Measurements from ENCODE around the gene ZNF497.

ZNF497 gene

DNA sequence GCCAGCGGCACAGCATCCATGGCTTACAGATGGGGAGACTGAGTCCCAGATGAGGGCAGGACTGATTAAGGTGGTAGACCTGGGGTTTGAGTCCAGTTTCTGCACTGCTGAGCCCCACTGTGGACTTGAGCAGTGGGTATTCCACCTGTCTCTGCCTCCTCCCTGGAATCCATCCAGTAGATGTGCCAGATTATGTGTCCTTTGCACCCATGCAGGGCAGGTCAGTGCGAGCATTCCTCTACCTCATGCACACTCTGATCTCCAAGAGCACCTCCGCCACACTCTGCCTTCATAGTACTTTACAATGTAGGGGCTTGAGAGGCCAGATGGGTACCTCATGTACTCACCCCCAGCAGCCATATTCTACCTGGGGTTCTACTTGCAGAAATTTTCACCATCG, 25.7 kb downstream of the ZNF497 start:
- H3K27me3 ChIP-seq (ENCODE audit: control insufficient read depth, insufficient read depth, low read length), result no peaks in the 10 kb centered on the region
- TF ChIP-seq, protein P1, sequence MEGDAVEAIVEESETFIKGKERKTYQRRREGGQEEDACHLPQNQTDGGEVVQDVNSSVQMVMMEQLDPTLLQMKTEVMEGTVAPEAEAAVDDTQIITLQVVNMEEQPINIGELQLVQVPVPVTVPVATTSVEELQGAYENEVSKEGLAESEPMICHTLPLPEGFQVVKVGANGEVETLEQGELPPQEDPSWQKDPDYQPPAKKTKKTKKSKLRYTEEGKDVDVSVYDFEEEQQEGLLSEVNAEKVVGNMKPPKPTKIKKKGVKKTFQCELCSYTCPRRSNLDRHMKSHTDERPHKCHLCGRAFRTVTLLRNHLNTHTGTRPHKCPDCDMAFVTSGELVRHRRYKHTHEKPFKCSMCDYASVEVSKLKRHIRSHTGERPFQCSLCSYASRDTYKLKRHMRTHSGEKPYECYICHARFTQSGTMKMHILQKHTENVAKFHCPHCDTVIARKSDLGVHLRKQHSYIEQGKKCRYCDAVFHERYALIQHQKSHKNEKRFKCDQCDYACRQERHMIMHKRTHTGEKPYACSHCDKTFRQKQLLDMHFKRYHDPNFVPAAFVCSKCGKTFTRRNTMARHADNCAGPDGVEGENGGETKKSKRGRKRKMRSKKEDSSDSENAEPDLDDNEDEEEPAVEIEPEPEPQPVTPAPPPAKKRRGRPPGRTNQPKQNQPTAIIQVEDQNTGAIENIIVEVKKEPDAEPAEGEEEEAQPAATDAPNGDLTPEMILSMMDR (IDR thresholded peaks at IDR 0.05), result no peak
- no peak overlapping the region for H3K4me2 ChIP-seq (ENCODE audit: low read length)
- H3K4me3 ChIP-seq (ENCODE audit: low read depth, low read length), result no peak overlapping the region
- no peak overlapping the region for H3K9ac ChIP-seq
- H3K4me1 ChIP-seq, result no peaks in the 10 kb centered on the region
- peaks cover 15% of the 10 kb centered on the region for H3K79me2 ChIP-seq
- H3K9me3 ChIP-seq (ENCODE audit: control insufficient read depth, low read length), result no peaks in the 10 kb centered on the region
- no peaks in the 10 kb centered on the region for H3K36me3 ChIP-seq (ENCODE audit: control insufficient read depth, insufficient read depth, low read length)
- no peak overlapping the region for H2AFZ ChIP-seq
- no peak overlapping the region for H3K27ac ChIP-seq

DNA sequence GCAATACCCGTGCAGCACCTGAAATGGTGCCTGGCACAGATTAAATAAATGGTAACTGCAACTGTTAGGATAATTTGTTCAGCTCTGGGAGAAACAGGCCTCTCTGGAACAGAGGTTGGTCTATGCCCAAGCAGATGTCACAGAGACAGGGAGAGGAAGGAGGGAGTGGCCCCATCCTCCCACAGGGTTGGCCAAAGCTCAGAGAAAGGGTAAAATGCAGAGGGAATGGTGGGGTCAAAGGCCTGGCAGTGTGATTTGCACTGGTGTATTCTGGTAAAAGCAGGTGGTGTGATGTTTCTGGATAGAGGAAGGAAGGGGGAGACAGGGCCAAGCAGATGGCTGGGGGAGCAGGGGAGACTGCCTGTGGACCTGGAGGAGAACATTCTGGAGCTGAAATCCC, 26.3 kb downstream of the ZNF497 start:
- TF ChIP-seq, protein P1 (IDR thresholded peaks at IDR 0.05), result no peak
- Histone ChIP-seq H3K9ac (no peak overlapping the region), H3K27me3 (ENCODE audit: control insufficient read depth, insufficient read depth, low read length) (no peaks in the 10 kb centered on the region), H3K4me2 (ENCODE audit: low read length) (no peak overlapping the region), H3K36me3 (ENCODE audit: control insufficient read depth, insufficient read depth, low read length) (no peaks in the 10 kb centered on the region), H3K4me3 (ENCODE audit: low read depth, low read length) (no peak overlapping the region), H3K79me2 (peaks cover 12% of the 10 kb centered on the region), H3K27ac (no peak overlapping the region), H2AFZ (no peak overlapping the region), H3K9me3 (ENCODE audit: control insufficient read depth, low read length) (no peaks in the 10 kb centered on the region), H3K4me1 (no peaks in the 10 kb centered on the region)

DNA sequence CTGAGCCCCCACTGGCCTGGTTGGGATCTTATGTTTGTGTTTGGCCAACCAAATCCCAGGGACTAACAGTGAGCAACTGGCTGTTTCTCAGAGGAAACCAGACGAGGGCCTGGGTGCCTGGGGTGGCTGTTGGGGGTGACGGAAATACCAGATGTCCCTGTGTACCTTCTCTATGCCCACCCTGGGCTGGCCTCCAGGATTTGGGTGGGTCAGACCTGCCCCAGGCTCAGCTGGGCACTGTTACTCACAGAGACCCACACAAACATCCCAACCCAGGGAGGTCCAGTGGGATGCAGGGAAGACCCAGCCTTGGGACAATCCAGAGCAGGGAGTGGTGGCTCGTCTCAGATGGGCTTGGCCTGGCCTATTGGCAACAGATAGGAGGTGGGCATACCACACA, 26.9 kb downstream of the ZNF497 start:
- no peak overlapping the region for H3K27ac ChIP-seq
- H3K4me2 ChIP-seq (ENCODE audit: low read length), result no peak overlapping the region
- H3K9me3 ChIP-seq (ENCODE audit: control insufficient read depth, low read length), result no peaks in the 10 kb centered on the region
- H2AFZ ChIP-seq, result no peak overlapping the region
- no peaks in the 10 kb centered on the region for H3K36me3 ChIP-seq (ENCODE audit: control insufficient read depth, insufficient read depth, low read length)
- H3K79me2 ChIP-seq, result peaks cover 16% of the 10 kb centered on the region
- TF ChIP-seq, protein P1 (IDR thresholded peaks at IDR 0.05), result no peak
- H3K4me1 ChIP-seq, result no peaks in the 10 kb centered on the region
- no peaks in the 10 kb centered on the region for H3K27me3 ChIP-seq (ENCODE audit: control insufficient read depth, insufficient read depth, low read length)
- H3K4me3 ChIP-seq (ENCODE audit: low read depth, low read length), result no peak overlapping the region
- H3K9ac ChIP-seq, result no peak overlapping the region

DNA sequence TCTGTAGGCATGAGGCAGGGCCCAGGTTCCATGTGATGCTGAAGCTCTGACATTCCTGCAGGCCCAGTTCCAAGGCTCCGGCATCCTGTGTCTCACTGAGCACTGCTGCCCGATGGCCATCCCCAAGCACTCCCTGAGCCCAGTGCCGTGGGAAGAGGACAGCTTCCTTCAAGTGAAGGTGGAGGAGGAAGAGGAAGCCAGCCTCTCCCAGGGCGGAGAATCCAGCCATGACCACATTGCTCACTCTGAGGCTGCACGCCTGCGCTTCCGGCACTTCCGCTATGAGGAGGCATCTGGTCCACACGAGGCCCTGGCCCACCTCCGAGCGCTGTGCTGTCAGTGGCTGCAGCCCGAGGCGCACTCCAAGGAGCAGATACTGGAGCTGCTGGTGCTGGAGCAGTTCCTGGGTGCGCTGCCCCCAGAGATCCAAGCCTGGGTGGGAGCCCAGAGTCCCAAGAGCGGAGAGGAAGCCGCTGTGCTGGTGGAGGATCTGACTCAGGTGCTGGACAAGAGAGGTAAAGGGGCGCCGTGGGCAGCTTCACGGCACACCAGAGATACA, 27.8 kb downstream of the ZNF497 start:
- Histone ChIP-seq H3K4me3 (ENCODE audit: low read depth, low read length) (no peak overlapping the region), H3K9ac (no peak overlapping the region), H3K9me3 (ENCODE audit: control insufficient read depth, low read length) (no peaks in the 10 kb centered on the region), H3K4me2 (ENCODE audit: low read length) (no peak overlapping the region), H3K27me3 (ENCODE audit: control insufficient read depth, insufficient read depth, low read length) (no peaks in the 10 kb centered on the region), H3K36me3 (ENCODE audit: control insufficient read depth, insufficient read depth, low read length) (no peaks in the 10 kb centered on the region), H3K79me2 (peaks cover 19% of the 10 kb centered on the region), H3K4me1 (no peaks in the 10 kb centered on the region), H3K27ac (no peak overlapping the region), H2AFZ (no peak overlapping the region)
- TF ChIP-seq, protein P1 (IDR thresholded peaks at IDR 0.05), result no peak

DNA sequence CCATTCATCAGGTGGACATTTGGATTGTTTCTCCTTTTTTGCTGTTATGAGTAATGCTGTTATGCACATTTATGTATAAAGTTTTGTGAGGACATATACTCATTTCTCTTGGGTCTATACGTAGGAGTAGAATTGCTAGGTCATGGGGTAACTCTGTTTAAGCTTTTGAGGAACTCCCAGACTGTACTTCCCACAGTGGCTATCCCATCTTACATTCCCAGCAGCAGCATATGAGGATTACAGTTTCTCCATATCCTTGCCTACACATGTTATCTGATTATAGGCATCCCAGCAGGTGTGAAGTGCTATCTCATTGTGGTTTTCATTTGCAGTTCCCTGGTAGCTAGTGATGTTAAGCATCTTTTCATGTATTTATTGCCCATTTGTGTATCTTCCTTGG, 29.9 kb downstream of the ZNF497 start:
- H3K27me3 ChIP-seq (ENCODE audit: control insufficient read depth, insufficient read depth, low read length), result no peaks in the 10 kb centered on the region
- H3K27ac ChIP-seq, result no peak overlapping the region
- no peak overlapping the region for H2AFZ ChIP-seq
- H3K4me1 ChIP-seq, result no peaks in the 10 kb centered on the region
- H3K79me2 ChIP-seq, result peaks cover 23% of the 10 kb centered on the region
- H3K4me3 ChIP-seq (ENCODE audit: low read depth, low read length), result no peak overlapping the region
- TF ChIP-seq, protein P1 (IDR thresholded peaks at IDR 0.05), result no peak
- no peaks in the 10 kb centered on the region for H3K36me3 ChIP-seq (ENCODE audit: control insufficient read depth, insufficient read depth, low read length)
- H3K9ac ChIP-seq, result no peak overlapping the region
- no peaks in the 10 kb centered on the region for H3K9me3 ChIP-seq (ENCODE audit: control insufficient read depth, low read length)
- no peak overlapping the region for H3K4me2 ChIP-seq (ENCODE audit: low read length)
